Retinal pigment epithelial cell (primary cell): ENCODE results near the gene BRPF1.

Experiments
- DNase-seq: peaks from one replicate; pipeline ENCODE4 v3.0.0-alpha.2; 2010; ENCODE audit warnings: low read depth
- H3K4me3 ChIP-seq: 2 replicates; pipeline ENCODE4 v1.5.1; 2011; ENCODE audit warnings: mild to moderate bottlenecking, low read length, control low read depth, moderate library complexity
- TF ChIP-seq, protein P1 (sequence below): conservative IDR thresholded peaks from 2 replicates; pipeline ENCODE4 v1.5.1; 2011; ENCODE audit warnings: low read depth, low read length, control low read depth, inconsistent platforms

BRPF1 gene

DNA sequence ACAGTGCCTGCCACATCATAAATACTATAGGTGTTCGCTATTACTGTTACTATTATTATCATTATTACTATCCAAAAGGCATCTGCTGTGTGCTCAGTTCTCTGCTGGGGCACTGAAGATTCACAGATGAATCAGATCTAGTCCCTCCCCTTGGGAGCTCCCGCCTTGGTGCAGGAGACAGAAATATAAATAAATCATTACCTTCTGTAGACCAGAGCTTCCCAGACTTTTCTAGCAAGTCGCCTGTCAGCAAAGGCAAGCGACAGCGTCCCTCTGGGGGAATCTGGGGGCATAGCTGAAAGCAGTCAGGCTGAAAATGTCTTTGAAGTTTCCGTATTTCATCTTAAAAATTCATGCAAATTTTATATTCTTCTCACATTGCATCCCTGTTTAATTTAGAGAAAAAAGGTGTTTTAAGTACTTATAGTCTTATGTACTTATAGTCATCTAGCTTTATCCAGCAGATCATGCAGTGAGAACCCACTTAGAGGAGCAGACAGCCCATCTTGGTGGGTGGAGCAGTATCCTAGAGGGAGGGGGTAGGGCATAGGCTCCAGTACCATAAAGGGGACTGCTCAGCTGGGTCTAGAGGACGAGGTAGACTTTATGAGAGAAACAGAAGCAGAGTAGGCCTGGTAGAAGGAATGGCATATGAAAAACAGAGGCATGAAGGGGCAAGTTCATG, 10.4 kb upstream of the BRPF1 start:
- TF ChIP-seq, protein P1, sequence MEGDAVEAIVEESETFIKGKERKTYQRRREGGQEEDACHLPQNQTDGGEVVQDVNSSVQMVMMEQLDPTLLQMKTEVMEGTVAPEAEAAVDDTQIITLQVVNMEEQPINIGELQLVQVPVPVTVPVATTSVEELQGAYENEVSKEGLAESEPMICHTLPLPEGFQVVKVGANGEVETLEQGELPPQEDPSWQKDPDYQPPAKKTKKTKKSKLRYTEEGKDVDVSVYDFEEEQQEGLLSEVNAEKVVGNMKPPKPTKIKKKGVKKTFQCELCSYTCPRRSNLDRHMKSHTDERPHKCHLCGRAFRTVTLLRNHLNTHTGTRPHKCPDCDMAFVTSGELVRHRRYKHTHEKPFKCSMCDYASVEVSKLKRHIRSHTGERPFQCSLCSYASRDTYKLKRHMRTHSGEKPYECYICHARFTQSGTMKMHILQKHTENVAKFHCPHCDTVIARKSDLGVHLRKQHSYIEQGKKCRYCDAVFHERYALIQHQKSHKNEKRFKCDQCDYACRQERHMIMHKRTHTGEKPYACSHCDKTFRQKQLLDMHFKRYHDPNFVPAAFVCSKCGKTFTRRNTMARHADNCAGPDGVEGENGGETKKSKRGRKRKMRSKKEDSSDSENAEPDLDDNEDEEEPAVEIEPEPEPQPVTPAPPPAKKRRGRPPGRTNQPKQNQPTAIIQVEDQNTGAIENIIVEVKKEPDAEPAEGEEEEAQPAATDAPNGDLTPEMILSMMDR = no peak
- no peak overlapping the region for H3K4me3 ChIP-seq
- DNase-seq = no peak

DNA sequence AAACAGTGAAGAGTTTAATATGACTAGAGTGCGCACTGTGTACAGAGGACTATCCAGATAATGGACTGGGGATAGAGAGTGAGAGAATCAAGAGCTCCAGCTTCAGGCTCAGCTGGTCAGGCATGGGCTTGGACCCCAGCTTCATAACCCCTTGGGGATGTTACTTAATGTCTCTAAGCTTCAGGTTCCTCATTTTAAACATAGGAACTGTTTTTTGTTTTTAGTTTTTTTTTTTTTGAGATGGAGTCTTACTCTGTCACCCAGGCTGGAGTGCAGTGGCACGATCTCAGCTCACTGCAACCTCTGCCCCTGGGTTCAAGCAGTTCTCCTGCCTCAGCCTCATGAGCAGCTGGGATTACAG, 9.9 kb upstream of the BRPF1 start:
- TF ChIP-seq, protein P1 = no peak
- no peak overlapping the region for H3K4me3 ChIP-seq
- DNase-seq = no peak

DNA sequence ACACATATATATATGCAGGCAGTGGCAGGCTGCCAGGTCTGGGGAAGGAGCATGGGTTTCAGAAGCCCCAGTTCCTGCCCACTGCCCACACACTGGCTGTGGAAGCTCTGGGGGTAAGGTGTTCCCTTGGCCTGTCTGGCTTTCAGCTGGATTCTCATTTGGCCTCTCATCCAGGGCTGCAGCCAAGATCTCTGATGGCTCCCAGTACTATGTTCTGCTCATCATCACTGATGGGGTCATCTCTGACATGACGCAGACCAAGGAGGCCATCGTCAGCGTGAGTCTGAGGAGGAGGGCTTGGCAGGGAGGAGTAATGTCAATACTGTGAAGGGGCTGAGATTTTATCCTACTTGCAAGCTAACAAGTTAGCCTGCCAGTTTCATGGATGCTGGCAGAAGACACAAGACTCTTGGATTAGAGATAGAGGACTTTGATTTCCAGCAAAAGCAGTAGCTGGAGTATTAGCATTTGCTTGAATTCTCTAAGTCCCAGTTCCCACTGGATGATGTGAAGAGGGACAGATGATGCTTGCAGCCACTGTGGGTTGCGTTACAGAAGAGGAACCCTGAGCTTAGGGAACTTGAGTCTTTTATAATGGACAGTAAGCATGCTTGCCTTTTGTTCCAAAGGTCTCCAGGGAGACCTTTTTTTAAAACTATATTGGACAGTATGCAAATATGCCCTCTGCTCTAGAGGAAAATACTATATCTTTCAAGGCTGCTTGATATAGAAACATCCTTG, 5.6 kb upstream of the BRPF1 start:
- DNase-seq = no peak
- no peak overlapping the region for H3K4me3 ChIP-seq
- TF ChIP-seq, protein P1 = no peak

DNA sequence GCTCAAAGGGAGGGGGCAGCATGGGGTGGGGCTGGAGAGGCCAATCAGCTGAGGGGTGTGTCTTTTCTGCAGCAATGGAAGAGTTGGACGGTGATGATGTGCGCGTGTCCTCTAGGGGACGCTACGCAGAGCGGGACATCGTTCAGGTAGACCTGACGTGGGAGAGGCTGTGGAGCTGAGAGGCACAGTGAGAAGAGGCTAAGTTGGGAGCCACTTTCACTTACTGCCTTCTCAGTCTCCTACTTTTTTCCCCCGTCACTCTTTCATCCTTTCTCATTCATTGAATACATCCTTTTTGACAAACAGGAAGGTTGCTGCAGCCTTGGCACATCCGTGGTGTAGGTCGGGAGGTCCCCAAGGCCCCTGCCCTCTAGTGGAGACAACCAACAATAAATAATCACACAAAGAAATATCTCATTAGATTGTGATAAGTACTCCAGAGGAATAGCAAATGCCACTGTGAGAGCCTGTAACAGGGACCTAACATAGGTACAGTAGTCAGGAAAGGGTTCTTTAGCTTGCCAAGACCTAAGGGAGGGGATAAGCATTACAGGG, 4.4 kb upstream of the BRPF1 start:
- TF ChIP-seq, protein P1 = peak; percentile 46
- no peak overlapping the region for H3K4me3 ChIP-seq
- DNase-seq = no peak

DNA sequence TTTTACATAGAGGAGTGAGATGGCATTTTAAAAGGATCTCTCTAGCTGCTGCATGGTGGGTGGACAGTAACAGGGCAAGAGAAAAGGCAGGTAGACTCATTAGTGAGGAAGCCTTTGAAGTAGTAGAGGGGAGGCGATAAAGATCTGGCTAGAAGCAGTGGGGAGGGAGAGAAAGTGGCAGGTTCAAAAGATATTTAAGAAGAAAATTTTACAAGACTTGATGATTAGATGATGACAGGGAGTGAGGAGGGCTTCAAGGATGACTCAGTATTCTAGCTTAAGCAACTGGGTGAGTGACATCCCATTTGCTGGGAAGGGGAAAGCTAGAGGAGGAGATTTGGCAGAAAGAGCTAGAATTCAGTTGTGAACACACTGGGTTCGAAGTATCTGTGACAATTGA, 3.8 kb upstream of the BRPF1 start:
- TF ChIP-seq, protein P1 = no peak
- no peak for DNase-seq
- H3K4me3 ChIP-seq = no peak overlapping the region

DNA sequence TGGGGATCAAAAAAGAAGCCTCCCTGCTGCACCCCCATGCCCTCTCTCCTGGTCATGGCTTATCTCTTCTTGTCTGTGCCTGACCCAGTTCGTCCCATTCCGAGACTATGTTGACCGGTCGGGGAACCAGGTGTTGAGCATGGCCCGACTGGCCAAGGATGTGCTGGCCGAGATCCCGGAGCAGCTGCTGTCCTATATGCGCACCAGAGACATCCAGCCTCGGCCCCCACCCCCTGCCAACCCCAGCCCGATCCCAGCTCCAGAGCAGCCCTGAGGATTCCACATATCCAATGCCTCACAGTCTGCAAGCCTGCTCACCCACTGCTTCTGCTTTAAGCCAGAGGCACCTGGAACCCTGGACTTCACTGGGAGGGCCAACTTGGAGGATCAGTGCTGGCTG, 2.1 kb upstream of the BRPF1 start:
- TF ChIP-seq, protein P1 = no peak
- DNase-seq = no peak
- H3K4me3 ChIP-seq = no peak overlapping the region
